ENCODE data around the gene OVCA2.

DNA sequence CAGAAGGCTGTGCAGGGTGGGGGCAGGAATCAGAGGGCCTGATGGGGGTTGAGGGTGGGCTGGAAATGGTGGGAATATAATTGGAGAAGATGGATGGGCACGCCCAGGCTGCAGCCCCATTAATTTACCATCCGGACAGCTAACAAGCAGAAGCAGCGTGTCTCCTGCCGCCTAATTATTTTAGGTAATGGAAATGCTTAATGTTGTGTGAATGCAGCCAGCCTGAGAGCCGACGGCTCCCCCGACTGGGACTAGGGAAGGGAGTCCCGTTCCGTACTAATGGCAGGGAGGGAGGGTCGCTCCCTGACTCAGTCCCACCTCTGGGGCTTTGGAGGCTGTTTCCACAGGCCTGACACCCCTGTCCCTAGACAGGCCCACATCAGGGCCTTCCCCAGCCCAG lies 4.7 kb upstream of the OVCA2 start:
- TF ChIP-seq POLR2A (IDR thresholded peaks at IDR 0.05), result no peak
- TF ChIP-seq, protein P1, sequence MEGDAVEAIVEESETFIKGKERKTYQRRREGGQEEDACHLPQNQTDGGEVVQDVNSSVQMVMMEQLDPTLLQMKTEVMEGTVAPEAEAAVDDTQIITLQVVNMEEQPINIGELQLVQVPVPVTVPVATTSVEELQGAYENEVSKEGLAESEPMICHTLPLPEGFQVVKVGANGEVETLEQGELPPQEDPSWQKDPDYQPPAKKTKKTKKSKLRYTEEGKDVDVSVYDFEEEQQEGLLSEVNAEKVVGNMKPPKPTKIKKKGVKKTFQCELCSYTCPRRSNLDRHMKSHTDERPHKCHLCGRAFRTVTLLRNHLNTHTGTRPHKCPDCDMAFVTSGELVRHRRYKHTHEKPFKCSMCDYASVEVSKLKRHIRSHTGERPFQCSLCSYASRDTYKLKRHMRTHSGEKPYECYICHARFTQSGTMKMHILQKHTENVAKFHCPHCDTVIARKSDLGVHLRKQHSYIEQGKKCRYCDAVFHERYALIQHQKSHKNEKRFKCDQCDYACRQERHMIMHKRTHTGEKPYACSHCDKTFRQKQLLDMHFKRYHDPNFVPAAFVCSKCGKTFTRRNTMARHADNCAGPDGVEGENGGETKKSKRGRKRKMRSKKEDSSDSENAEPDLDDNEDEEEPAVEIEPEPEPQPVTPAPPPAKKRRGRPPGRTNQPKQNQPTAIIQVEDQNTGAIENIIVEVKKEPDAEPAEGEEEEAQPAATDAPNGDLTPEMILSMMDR (IDR thresholded peaks at IDR 0.05), result no peak

Measured in body of pancreas (tissue), 4 donors.